Pancreas (tissue), 10 donors: ENCODE measurements around the gene DNAJC30. TPM values are rescaled to one million over a fixed set of nuclear protein-coding genes. Genes with fewer than 3 reads are reported as not detected.

Source experiments
- ATAC-seq, 4 donors: fragments of 200-7000 bp; cut with Tn5 transposase; one replicate each; pipeline versions ENCODE4 v1.8.0 to v1.9.1; 2020; ENCODE audit warnings: mild to moderate bottlenecking in 4 of 4, moderate library complexity in 4 of 4
- DNase-seq, 6 donors: peaks; one replicate each; pipeline ENCODE4 v3.0.0-alpha.2; 2020
- FAIRE-seq: peaks from 2 replicates; lab custom pipeline; 2012; peaks lifted over from hg19 to GRCh38; lab: Jason Lieb, UNC
- H3K27ac ChIP-seq, 4 donors: fragments of 200-600 bp; sonication (generic); 1 replicate in 3 of 4; 2 replicates in 1 of 4; pipeline versions ENCODE4 v1.5.0 to v1.8.0; 2020
- H3K27me3 ChIP-seq, 4 donors: fragments of 200-600 bp; one replicate each; pipeline ENCODE4 v1.8.0; 2021
- H3K36me3 ChIP-seq, 3 donors: fragments of 200-600 bp; sonication (generic) in 1 of 3; one replicate each; pipeline versions ENCODE4 v1.5.0 to v1.8.0; 2020 to 2021
- H3K4me1 ChIP-seq, 3 donors: fragments of 200-600 bp; one replicate each; pipeline ENCODE4 v1.8.0; 2021
- H3K4me3 ChIP-seq, 4 donors: fragments of 200-600 bp; sonication (generic) in 2 of 4; one replicate each; pipeline versions ENCODE4 v1.5.0 to v1.8.0; 2020 to 2021
- H3K9me3 ChIP-seq, 4 donors: fragments of 200-600 bp; one replicate each; pipeline ENCODE4 v1.8.0; 2021
- CTCF ChIP-seq, 4 donors: fragments of 200-600 bp; sonication (generic) in 3 of 4; IDR thresholded peaks; one replicate each; pipeline versions ENCODE4 v1.5.0 to v1.8.0; 2021; ENCODE audit warnings: antibody characterized with exemption in 4 of 4
- WGBS, 2 donors: extraction: QIAGEN DNeasy Blood & Tissue Kit; methylation state at CpG; one replicate each; pipeline ENCODE4 v1.1.7; 2013; 5-methylcytosine and 5-hydroxymethylcytosine counted together
- intact Hi-C, 3 donors: fragments of 100-400 bp; cut with DNase I; formaldehyde crosslinking; loops; one replicate each; pipeline versions ENCODE4 v1.11.1 to v1.14.2; 2022
- polyA plus RNA-seq, 2 donors: library from polyadenylated mRNA; stranded (reverse); fragments of 200-250 nt; gene quantifications; one replicate each; pipeline ENCODE4 v1.2.3, GENCODE V29; 2013
- total RNA-seq, 6 donors: library from RNA; stranded (reverse); fragmentation: NEBNext Ultra II Directional in 4 of 6; extraction: Animal tissue kit (Norgen Biotek cat#: 25700) in 4 of 6; gene quantifications; one replicate each; pipeline versions ENCODE4 v1.2.1 to v1.2.4, GENCODE V29; 2021 to 2023
- donor health status: healthy with polysubstance abuse.
- donor health status: DM: no; HTN: no; CAD: no; lungs with moderate emphysema.
- donor health status: DM: no; HTN: no; CAD: no.
- donor health status: control.
- donor health status: control.
- donor health status: Bipolar disorder and iron deficiency.
- donor health status: DM: yes; HTN: yes; CAD: no.
- donor health status: DM: no; HTN: no; CAD: no.
- donor health status: DM: no; HTN: no; CAD: no.
- donor health status: DM: yes; HTN: yes; CAD: no.

DNAJC30 gene
- total and polyA plus RNA-seq, 8 donors, result 4.1 to 8.2 (median 5.6) TPM

- ATAC-seq, result peak in 1 of 4 donors; percentile 19
- peak in 1 of 6 donors; percentile 68 for DNase-seq
- Histone ChIP-seq H3K4me1 (no peaks in the 10 kb centered on the region), H3K36me3 (peaks cover 0 to 38% (median 1%) of the 10 kb centered on the region in 3 donors), H3K27me3 (no peaks in the 10 kb centered on the region), H3K4me3 (no peak overlapping the region), H3K27ac (no peak overlapping the region), H3K9me3 (no peaks in the 10 kb centered on the region)
- no peak for FAIRE-seq
- 68 to 76% methylated on average over 14 to 15 of the region's 15 CpGs for WGBS, 2 donors
- intact Hi-C loops, result no loop called here
- no peak for TF ChIP-seq CTCF (IDR thresholded peaks at IDR 0.05)
Observed at GRCh38 chr7:73699370-73700068, 16.3 kb upstream of the DNAJC30 start.

- intact Hi-C loops, result no loop called here
- Histone ChIP-seq H3K36me3 (peaks cover 3 to 49% (median 9%) of the 10 kb centered on the region in 3 donors), H3K9me3 (no peaks in the 10 kb centered on the region), H3K4me3 (no peak overlapping the region), H3K27me3 (no peaks in the 10 kb centered on the region), H3K4me1 (no peaks in the 10 kb centered on the region), H3K27ac (no peak overlapping the region)
- no peak for TF ChIP-seq CTCF (IDR thresholded peaks at IDR 0.05)
- FAIRE-seq, result no peak
- WGBS, 2 donors, result 85 to 89% methylated on average over 7 of the region's 7 CpGs
- no peak for ATAC-seq
- no peak for DNase-seq
Observed at GRCh38 chr7:73698410-73698809, 15.2 kb upstream of the DNAJC30 start.

- intact Hi-C loops, result no loop called here
- FAIRE-seq (no peak), DNase-seq (no peak), ATAC-seq (no peak)
- Histone ChIP-seq H3K9me3 (no peaks in the 10 kb centered on the region), H3K36me3 (peaks cover 3 to 68% (median 9%) of the 10 kb centered on the region in 3 donors), H3K4me1 (no peaks in the 10 kb centered on the region), H3K27ac (no peak overlapping the region), H3K27me3 (no peaks in the 10 kb centered on the region), H3K4me3 (no peak overlapping the region)
- no peak for TF ChIP-seq CTCF (IDR thresholded peaks at IDR 0.05)
- WGBS, 2 donors, result 88 to 91% methylated on average over 4 of the region's 4 CpGs
Observed at GRCh38 chr7:73696372-73696771, 13.1 kb upstream of the DNAJC30 start.

GRCh38 chr7:73690646-73691045 is 7.4 kb upstream of the DNAJC30 start:
- 86 to 87% methylated on average over 7 of the region's 7 CpGs for WGBS, 2 donors
- Histone ChIP-seq H3K4me1 (no peaks in the 10 kb centered on the region), H3K9me3 (no peaks in the 10 kb centered on the region), H3K4me3 (no peak overlapping the region), H3K27me3 (no peaks in the 10 kb centered on the region), H3K27ac (no peak overlapping the region), H3K36me3 (peaks cover 3 to 46% (median 9%) of the 10 kb centered on the region in 3 donors)
- ATAC-seq, result no peak
- FAIRE-seq, result no peak
- no peak for TF ChIP-seq CTCF (IDR thresholded peaks at IDR 0.05)
- DNase-seq, result no peak
- intact Hi-C loops, result no loop called here

GRCh38 chr7:73688288-73688687 is 5.0 kb upstream of the DNAJC30 start:
- peaks cover 0 to 22% (median 0%) of the 10 kb centered on the region in 3 donors for H3K36me3 ChIP-seq
- no peak overlapping the region for H3K27ac ChIP-seq
- TF ChIP-seq CTCF (IDR thresholded peaks at IDR 0.05), result no peak
- intact Hi-C loops, result no loop called here
- no peak for ATAC-seq
- H3K4me3 ChIP-seq, result no peak overlapping the region
- H3K9me3 ChIP-seq, result no peaks in the 10 kb centered on the region
- no peak for FAIRE-seq
- no peaks in the 10 kb centered on the region for H3K27me3 ChIP-seq
- H3K4me1 ChIP-seq, result no peaks in the 10 kb centered on the region
- DNase-seq, result no peak
- WGBS, 2 donors, result 87 to 92% methylated on average over 8 of the region's 8 CpGs
